ENCODE data around the gene SLC16A1. TPM values are rescaled to one million over a fixed set of nuclear protein-coding genes. Genes with fewer than 3 reads are reported as not detected.

Gene SLC16A1
- total and polyA plus RNA-seq, 8 donors: 14.5 to 33.0 (median 29.9) TPM

DNA sequence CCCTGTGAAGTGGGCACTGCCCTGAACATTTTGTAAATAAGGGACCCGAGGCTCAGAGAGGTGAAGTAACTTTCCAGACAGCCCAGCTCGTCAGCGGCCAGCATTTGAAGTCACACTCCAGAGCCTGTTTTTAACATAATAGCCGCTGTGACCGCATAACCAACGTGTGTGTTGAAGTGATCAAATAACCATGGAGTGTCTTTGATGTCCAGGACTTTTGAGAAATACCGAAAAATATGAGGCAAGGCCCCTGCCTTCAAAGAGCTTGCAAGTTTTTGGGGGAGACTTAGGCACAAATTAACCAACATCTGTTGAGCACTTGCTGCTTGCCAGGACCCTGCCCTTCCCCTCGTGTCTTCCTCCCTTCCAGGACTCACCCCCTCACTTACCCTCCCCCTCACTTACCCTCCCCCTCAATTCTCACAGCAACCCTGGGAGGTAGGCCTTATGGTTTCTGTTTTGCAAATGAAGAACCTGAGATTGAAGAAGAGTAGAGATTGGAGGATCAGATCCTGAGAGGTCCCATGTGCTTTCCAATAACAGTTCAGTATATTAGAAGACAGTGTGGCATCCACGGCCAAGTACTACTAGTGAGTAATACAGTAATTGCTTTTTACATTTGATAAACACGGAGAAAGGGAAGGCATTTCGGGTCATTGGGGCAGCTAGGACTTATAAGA is 1.3 kb upstream of the SLC16A1 start:
- Histone ChIP-seq H3K4me1 (peaks cover 6 to 23% of the 10 kb centered on the region in 2 donors), H3K9me3 (no peaks in the 10 kb centered on the region), H3K27me3 (peaks cover 0 to 28% of the 10 kb centered on the region in 2 donors), H3K4me3 (peak overlapping the region; percentile 66 to 69), H3K36me3 (no peaks in the 10 kb centered on the region), H3K27ac (peak overlapping the region; percentile 86)
- intact Hi-C loops (cut with DNase I): no loop called here
- ATAC-seq (peak; percentile 11), DNase-seq (peak in 1 of 4 donors; percentile 42)
- no peak for TF ChIP-seq CTCF (IDR thresholded peaks at IDR 0.05)

- H3K27me3 ChIP-seq: peaks cover 0 to 28% of the 10 kb centered on the region in 2 donors
- ATAC-seq (peak; percentile 3), DNase-seq (peak in 2 of 4 donors; percentile 34 to 82)
- H3K9me3 ChIP-seq: no peaks in the 10 kb centered on the region
- H3K4me3 ChIP-seq: peak overlapping the region; percentile 66 to 69
- peaks cover 6 to 23% of the 10 kb centered on the region in 2 donors for H3K4me1 ChIP-seq
- H3K36me3 ChIP-seq: no peaks in the 10 kb centered on the region
- intact Hi-C loops (cut with DNase I): no loop called here
- TF ChIP-seq CTCF (IDR thresholded peaks at IDR 0.05): no peak
- peak overlapping the region; percentile 86 for H3K27ac ChIP-seq
Measured at GRCh38 chr1:112956544-112957132, 642 bp upstream of the SLC16A1 start.

DNA sequence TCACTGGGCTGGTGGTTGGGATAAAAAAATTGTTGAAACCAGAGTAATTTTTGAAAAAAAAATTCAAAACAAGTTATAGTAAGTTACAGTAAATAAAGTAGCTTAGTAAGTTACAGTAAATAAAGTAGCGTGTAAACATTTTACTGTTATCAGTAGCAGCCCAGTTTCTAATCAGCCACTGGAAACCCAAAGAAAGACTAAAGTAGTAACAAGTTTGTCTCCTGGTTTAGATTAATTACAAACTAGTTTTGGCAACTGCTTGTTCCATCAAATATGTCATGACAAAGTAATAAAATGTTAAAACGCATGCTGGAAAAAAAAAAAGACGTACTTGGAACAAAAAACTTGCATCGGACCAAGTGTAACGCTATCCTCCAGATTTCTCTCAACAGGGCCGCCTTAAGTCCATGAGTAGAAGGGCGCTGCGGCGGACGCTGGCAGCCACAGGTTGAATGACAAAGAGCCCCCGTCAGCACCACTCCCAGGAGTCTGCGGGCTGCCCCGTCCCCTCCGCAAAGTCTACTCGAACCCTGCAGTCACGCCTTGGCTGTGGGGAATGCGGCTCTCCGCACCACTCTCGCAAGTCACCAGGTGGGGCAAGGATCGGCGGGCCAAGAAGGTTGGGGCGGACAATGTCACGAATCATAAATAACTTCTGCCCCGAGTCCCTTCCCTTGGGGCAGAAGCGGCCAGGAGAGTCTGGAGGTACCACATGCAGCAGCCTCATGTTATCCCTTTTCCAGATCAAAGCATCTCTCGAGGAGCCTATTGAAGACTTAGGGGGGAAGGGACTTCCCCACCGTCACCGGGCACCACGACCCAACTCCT is 837 bp downstream of the SLC16A1 start:
- Histone ChIP-seq H3K9me3 (no peaks in the 10 kb centered on the region), H3K27me3 (peaks cover 0 to 28% of the 10 kb centered on the region in 2 donors), H3K4me3 (peak overlapping the region; percentile 66 to 69), H3K4me1 (peaks cover 6 to 23% of the 10 kb centered on the region in 2 donors), H3K27ac (peak overlapping the region; percentile 86), H3K36me3 (no peaks in the 10 kb centered on the region)
- DNase-seq (peak; percentile 31 to 74 (median 52)), ATAC-seq (peak; percentile 12)
- intact Hi-C loops (cut with DNase I): no loop called here
- TF ChIP-seq CTCF (IDR thresholded peaks at IDR 0.05): no peak

DNA sequence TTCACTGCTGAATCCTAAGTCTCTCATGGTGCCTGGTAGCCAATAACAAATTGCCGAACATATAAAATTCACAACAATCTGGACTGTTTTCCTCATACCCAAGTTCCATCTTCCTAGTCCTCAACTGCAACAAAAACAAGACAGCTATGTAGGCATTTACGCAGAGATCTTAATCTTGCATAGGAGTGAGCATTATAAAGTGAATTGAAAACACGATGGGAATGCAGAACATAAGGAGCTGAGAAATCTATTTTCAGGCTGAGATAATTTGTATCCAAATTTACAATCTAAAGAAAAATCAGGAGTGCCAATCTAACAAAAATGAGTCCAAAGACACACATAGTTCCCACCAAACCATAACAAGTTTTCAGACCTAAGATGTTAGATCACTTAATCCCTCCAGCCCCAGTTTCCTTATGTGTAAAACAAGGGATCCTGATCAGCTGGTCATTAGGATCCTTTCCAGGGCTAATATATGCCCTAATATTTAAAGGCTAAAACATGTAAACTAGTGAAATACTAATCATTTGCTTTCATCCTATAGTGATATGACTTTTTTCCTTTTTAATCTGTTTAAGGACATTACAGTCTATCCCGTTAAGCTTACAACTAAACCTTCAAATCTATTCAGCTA is 1.9 kb downstream of the SLC16A1 start:
- Histone ChIP-seq H3K4me3 (no peak overlapping the region), H3K27ac (no peak overlapping the region), H3K9me3 (no peaks in the 10 kb centered on the region), H3K4me1 (peaks cover 6 to 23% of the 10 kb centered on the region in 2 donors), H3K36me3 (no peaks in the 10 kb centered on the region), H3K27me3 (peaks cover 0 to 28% of the 10 kb centered on the region in 2 donors)
- ATAC-seq (no peak), DNase-seq (no peak)
- intact Hi-C loops (cut with DNase I): no loop called here
- TF ChIP-seq CTCF (IDR thresholded peaks at IDR 0.05): no peak
